ENCODE results near the gene FER.

The FER gene

GRCh38 chr5:109126481-109126880 is 378.8 kb downstream of the FER start:
- no peak for DNase-seq (ENCODE audit: low read depth, low spot score)
- H3K4me3 ChIP-seq (ENCODE audit: low read depth, low read length): no peak overlapping the region
- in situ Hi-C loops (cut with HindIII; ENCODE audit: low sequenced_read_pairs): no loop called here
- TF ChIP-seq, protein P1, sequence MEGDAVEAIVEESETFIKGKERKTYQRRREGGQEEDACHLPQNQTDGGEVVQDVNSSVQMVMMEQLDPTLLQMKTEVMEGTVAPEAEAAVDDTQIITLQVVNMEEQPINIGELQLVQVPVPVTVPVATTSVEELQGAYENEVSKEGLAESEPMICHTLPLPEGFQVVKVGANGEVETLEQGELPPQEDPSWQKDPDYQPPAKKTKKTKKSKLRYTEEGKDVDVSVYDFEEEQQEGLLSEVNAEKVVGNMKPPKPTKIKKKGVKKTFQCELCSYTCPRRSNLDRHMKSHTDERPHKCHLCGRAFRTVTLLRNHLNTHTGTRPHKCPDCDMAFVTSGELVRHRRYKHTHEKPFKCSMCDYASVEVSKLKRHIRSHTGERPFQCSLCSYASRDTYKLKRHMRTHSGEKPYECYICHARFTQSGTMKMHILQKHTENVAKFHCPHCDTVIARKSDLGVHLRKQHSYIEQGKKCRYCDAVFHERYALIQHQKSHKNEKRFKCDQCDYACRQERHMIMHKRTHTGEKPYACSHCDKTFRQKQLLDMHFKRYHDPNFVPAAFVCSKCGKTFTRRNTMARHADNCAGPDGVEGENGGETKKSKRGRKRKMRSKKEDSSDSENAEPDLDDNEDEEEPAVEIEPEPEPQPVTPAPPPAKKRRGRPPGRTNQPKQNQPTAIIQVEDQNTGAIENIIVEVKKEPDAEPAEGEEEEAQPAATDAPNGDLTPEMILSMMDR (IDR thresholded peaks at IDR 0.05; ENCODE audit: low read depth, low read length): no peak

- no peak overlapping the region for H3K4me3 ChIP-seq (ENCODE audit: low read depth, low read length)
- in situ Hi-C loops (cut with HindIII; ENCODE audit: low sequenced_read_pairs): no loop called here
- TF ChIP-seq, protein P1 (IDR thresholded peaks at IDR 0.05; ENCODE audit: low read depth, low read length): no peak
- no peak for DNase-seq (ENCODE audit: low read depth, low spot score)
Observed at GRCh38 chr5:109136906-109137305, 389.2 kb downstream of the FER start.

DNA sequence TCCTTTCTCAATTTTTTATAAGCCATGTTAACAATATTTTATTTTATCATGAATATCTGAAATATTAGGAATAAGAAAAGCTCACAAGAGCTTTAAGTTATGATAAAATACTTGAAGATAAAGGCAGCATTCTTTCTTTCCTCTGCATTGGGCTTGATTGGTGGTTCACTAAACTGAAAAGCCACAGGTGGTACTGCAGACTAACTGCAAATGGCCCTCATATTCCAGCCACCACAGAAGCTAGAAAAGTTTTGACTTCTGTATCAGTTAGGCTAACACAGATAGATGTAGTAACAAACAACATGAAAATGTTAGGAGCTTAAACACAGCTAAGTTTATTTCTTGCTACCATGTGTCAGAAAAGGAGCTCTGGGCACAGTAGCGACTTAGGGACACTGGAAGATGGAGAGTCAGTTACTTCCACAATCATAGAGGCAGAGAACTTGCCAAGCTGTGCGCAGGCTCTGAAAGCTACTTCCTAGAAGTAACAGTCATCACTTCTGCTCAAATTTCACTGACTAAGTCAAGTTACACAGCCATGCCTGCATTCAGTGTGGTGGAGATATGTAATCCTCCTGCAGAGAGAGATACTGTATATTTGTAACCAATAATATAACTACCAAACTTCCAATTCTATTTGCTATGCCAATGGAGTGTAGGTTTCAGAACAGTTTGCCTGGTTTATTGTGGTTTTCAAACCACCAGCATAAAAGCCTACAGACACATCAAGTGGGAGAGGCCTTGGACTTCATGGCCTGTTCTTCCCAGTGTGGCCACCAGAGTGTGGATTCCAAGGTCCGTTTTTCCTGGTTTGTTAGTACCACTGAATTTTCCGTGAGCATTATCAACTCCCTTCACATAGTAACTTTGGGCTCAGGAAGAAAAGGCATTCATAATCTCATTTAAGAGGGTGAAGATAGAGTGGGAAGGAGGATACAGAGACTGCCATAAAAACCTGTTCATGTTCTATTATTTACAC is 393.8 kb downstream of the FER start:
- DNase-seq (ENCODE audit: low read depth, low spot score): peak; percentile 41
- in situ Hi-C loops (cut with HindIII; ENCODE audit: low sequenced_read_pairs): no loop called here
- H3K4me3 ChIP-seq (ENCODE audit: low read depth, low read length): no peak overlapping the region
- TF ChIP-seq, protein P1 (IDR thresholded peaks at IDR 0.05; ENCODE audit: low read depth, low read length): peak; percentile 20

- DNase-seq (ENCODE audit: low read depth, low spot score): no peak
- TF ChIP-seq, protein P1 (IDR thresholded peaks at IDR 0.05; ENCODE audit: low read depth, low read length): no peak
- H3K4me3 ChIP-seq (ENCODE audit: low read depth, low read length): no peak overlapping the region
- in situ Hi-C loops (cut with HindIII; ENCODE audit: low sequenced_read_pairs): no loop called here
Observed at GRCh38 chr5:109143031-109143430, 395.3 kb downstream of the FER start.

GRCh38 chr5:109145139-109145538 is 397.4 kb downstream of the FER start:
- no peak overlapping the region for H3K4me3 ChIP-seq (ENCODE audit: low read depth, low read length)
- no peak for DNase-seq (ENCODE audit: low read depth, low spot score)
- in situ Hi-C loops (cut with HindIII; ENCODE audit: low sequenced_read_pairs): no loop called here
- TF ChIP-seq, protein P1 (IDR thresholded peaks at IDR 0.05; ENCODE audit: low read depth, low read length): no peak

DNA sequence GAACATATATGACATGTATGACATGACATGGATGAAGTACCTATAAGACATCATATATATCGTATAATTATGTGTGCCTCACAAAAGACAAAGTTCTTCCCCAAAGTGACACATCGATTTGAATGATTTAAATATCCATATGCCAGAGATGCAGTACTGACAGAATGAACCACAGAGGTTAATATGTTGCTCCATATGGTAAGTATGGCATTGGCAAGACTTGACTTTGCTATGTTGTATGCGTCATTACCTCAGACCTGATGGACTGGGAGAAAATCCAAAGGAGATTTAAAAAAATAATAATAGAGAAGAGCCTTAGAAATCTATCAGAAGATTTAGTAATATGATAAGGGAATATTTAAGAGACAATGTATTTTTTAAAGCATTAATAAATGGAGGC is 398.9 kb downstream of the FER start:
- no peak for DNase-seq (ENCODE audit: low read depth, low spot score)
- in situ Hi-C loops (cut with HindIII; ENCODE audit: low sequenced_read_pairs): no loop called here
- H3K4me3 ChIP-seq (ENCODE audit: low read depth, low read length): no peak overlapping the region

More for the DNA sequence above, 398.9 kb downstream of the FER start:
- TF ChIP-seq, protein P1 (IDR thresholded peaks at IDR 0.05; ENCODE audit: low read depth, low read length): no peak

Data from astrocyte of the spinal cord (primary cell).